Posterior vena cava (tissue), 2 donors: ENCODE measurements around the gene NECTIN1. TPM values are rescaled to one million over a fixed set of nuclear protein-coding genes. Genes with fewer than 3 reads are reported as not detected.

Experiments
- DNase-seq: peaks from one replicate; pipeline ENCODE4 v3.0.0-alpha.2; 2020; ENCODE audit warnings: low spot score
- intact Hi-C, 2 donors: fragments of 100-400 bp; cut with DNase I; formaldehyde crosslinking; loops; one replicate each; pipeline versions ENCODE4 v1.14.1 to v1.14.2; 2022 to 2023
- total RNA-seq, 2 donors: library from RNA; stranded (reverse); fragmentation: NEBNext Ultra II Directional; extraction: Animal tissue kit (Norgen Biotek cat#: 25700); gene quantifications; one replicate each; pipeline ENCODE4 v1.2.1, GENCODE V29; 2021
- donor health status: DM: yes; HTN: yes; CAD: no.
- donor health status: DM: yes; HTN: yes; CAD: no.

The NECTIN1 gene
- total RNA-seq, 2 donors from 2014 or later = 10.6 to 11.4 TPM

DNA sequence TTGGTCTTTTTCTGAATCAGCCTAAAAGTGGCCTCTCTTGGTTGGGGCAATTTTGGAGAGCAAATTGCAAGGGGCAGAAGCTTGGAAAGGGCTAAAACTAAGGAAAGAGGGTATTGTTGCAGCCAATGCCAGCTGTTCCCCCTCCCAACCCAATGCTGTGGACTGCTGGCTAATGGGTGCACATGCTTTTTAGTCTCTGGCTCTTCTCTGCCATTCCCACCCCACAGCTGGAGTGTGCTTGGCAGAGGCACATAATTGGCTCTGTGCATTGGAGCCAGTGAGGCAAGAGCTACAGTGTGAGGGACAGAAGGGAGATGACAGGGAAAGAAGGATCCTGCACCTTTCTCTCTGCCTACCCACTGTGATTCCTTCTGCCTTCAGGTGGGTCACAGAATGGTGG, 140.0 kb downstream of the NECTIN1 start:
- intact Hi-C loops = no loop called here
- no peak for DNase-seq
